HepG2 (cell line): Measurements from ENCODE around the gene PTK7. TPM values are rescaled to one million over a fixed set of nuclear protein-coding genes. Genes with fewer than 3 reads are reported as not detected.

Experiments used
- BCL6 ChIP-seq: IDR thresholded peaks from 2 replicates; pipeline ENCODE4 v1.6.1; 2016; ENCODE audit warnings: missing genetic modification reagents, missing compliant biosample characterization
- CCDC6 ChIP-seq: sonication (generic); formaldehyde crosslinking; IDR thresholded peaks from 2 replicates; pipeline ENCODE4 v1.8.1; 2022; ENCODE audit warnings: mild to moderate bottlenecking, missing genetic modification reagents, moderate library complexity
- CHCHD3 ChIP-seq: sonication (generic); formaldehyde crosslinking; IDR thresholded peaks from 2 replicates; pipeline ENCODE4 v1.8.0; 2022; ENCODE audit warnings: mild to moderate bottlenecking, missing genetic modification reagents, moderate library complexity
- CREB1 ChIP-seq, 2 experiments: fragments of 450-650 bp in 1 of 2; IDR thresholded peaks; 2 replicates each; pipeline ENCODE4 v1.6.1; 2016 to 2017; ENCODE audit warnings: control low read depth in 1 of 2, mild to moderate bottlenecking in 1 of 2, missing compliant biosample characterization in 1 of 2, missing genetic modification characterization in 1 of 2
- HES4 ChIP-seq: sonication (generic); formaldehyde crosslinking; IDR thresholded peaks from 2 replicates; pipeline ENCODE4 v1.9.0; 2021; ENCODE audit warnings: mild to moderate bottlenecking, missing genetic modification reagents, borderline replicate concordance
- NFIC ChIP-seq: IDR thresholded peaks from 2 replicates; pipeline ENCODE4 v1.6.1; 2012; ENCODE audit warnings: mild to moderate bottlenecking, low read length, inconsistent platforms
- NPAS2 ChIP-seq: sonication (generic); formaldehyde crosslinking; IDR thresholded peaks from 2 replicates; pipeline ENCODE4 v1.8.0; 2022; ENCODE audit warnings: mild to moderate bottlenecking, missing genetic modification reagents, borderline replicate concordance
- PITX1 ChIP-seq: sonication (generic); formaldehyde crosslinking; IDR thresholded peaks from 2 replicates; pipeline ENCODE4 v1.5.1; 2020; ENCODE audit warnings: mild to moderate bottlenecking, missing genetic modification reagents
- RORA ChIP-seq: sonication (generic); formaldehyde crosslinking; IDR thresholded peaks from 2 replicates; pipeline ENCODE4 v1.5.0; 2020; ENCODE audit warnings: mild to moderate bottlenecking, missing genetic modification reagents, moderate library complexity
- SNAPC4 ChIP-seq: sonication (generic); formaldehyde crosslinking; IDR thresholded peaks from 2 replicates; pipeline ENCODE4 v1.4.0; 2020; ENCODE audit warnings: mild to moderate bottlenecking, missing genetic modification reagents
- SP2 ChIP-seq: sonication (generic); formaldehyde crosslinking; IDR thresholded peaks from 2 replicates; pipeline ENCODE4 v1.5.1; 2020; ENCODE audit warnings: mild to moderate bottlenecking, missing genetic modification reagents
- SRF ChIP-seq: IDR thresholded peaks from 2 replicates; pipeline ENCODE4 v1.6.1; 2011; ENCODE audit warnings: mild to moderate bottlenecking, low read depth, low read length, moderate library complexity
- TARDBP ChIP-seq: sonication (generic); formaldehyde crosslinking; IDR thresholded peaks from 2 replicates; pipeline ENCODE4 v1.8.0; 2022; ENCODE audit warnings: mild to moderate bottlenecking, missing genetic modification reagents
- TSC22D2 ChIP-seq: sonication (generic); formaldehyde crosslinking; IDR thresholded peaks from 2 replicates; pipeline ENCODE4 v1.5.1; 2020; ENCODE audit warnings: missing genetic modification reagents, mild to moderate bottlenecking, borderline replicate concordance
- ZBTB4 ChIP-seq: sonication (generic); formaldehyde crosslinking; IDR thresholded peaks from 2 replicates; pipeline ENCODE4 v1.4.0; 2020; ENCODE audit warnings: missing genetic modification reagents, mild to moderate bottlenecking, borderline replicate concordance
- ZNF629 ChIP-seq: sonication (generic); formaldehyde crosslinking; conservative IDR thresholded peaks from 2 replicates; pipeline ENCODE4 v1.5.0; 2020; ENCODE audit warnings: missing genetic modification reagents
- ZNF775 ChIP-seq: sonication (generic); formaldehyde crosslinking; IDR thresholded peaks from 2 replicates; pipeline ENCODE4 v1.4.0; 2020; ENCODE audit warnings: missing genetic modification reagents, mild to moderate bottlenecking, moderate library complexity, borderline replicate concordance
- polyA plus RNA-seq, 8 experiments: library from polyadenylated mRNA; depleted of rRNA in 3 of 8; stranded (reverse) in 7 of 8; unstranded in 1 of 8; fragments of >200 nt; fragmentation: Illumina TruSeq in 4 of 8; extraction: Trizol in 4 of 8; gene quantifications; 2 replicates each; pipeline versions ENCODE4 v1.2.1 to v1.2.3, GENCODE V29; 2011 to 2016; ENCODE audit warnings: low read depth in 4 of 8, missing spikeins in 1 of 8, mixed read lengths in 1 of 8; ENCODE audit not compliant: insufficient read depth in 1 of 8
- total RNA-seq, 5 experiments: library from RNA; depleted of rRNA; stranded (reverse); fragments of >200 nt; fragmentation: Illumina TruSeq; extraction: Trizol; gene quantifications; 2 replicates each; pipeline ENCODE4 v1.2.3, GENCODE V29; 2016; ENCODE audit warnings: low read depth in 1 of 5
- TF ChIP-seq, protein P1 (sequence below): sonication (generic); formaldehyde crosslinking; IDR thresholded peaks from 2 replicates; pipeline ENCODE4 v1.8.0; 2022; ENCODE audit warnings: mild to moderate bottlenecking, missing genetic modification reagents, moderate library complexity

Gene PTK7
- total and polyA plus RNA-seq, 2 of the 13 experiments (the other 11 are each of a cell fraction or from before 2014, with no cell fraction given) = 98.5 to 99.8 TPM

GRCh38 chr6:43059168-43060033 is 16.7 kb upstream of the PTK7 start, which contains the start of the genes KLC4 and MRPL2 (continued):
- TF ChIP-seq SNAPC4 (CRISPR knock-in tag) (peak; percentile 66; the same call in 1 of the 2 replicates), PITX1 (CRISPR knock-in tag) (peak; percentile 48; the same call in 1 of the 2 replicates), SP2 (peak; percentile 89), SRF (peak; percentile 80), NFIC (0 out of 2 replicates have a peak, but pooled peaks have one; percentile 18), ZNF629 (CRISPR knock-in tag) (no peak), HES4 (CRISPR knock-in tag) (0 out of 2 replicates have a peak, but pooled peaks have one; percentile 57), BCL6 (CRISPR knock-in tag) (peak; percentile 46; the same call in 1 of the 2 replicates), RORA (CRISPR knock-in tag) (no peak), CREB1 (IDR thresholded peaks at IDR 0.05) (peak; percentile 98), CREB1 (CRISPR knock-in tag; IDR thresholded peaks at IDR 0.05) (peak; percentile 100), ZBTB4 (no peak), NPAS2 (CRISPR knock-in tag) (no peak), TARDBP (CRISPR knock-in tag) (peak; percentile 51; the same call in 1 of the 2 replicates), TSC22D2 (CRISPR knock-in tag) (0 out of 2 replicates have a peak, but pooled peaks have one; percentile 34), CCDC6 (peak; percentile 72; the same call in 1 of the 2 replicates), ZNF775 (peak; percentile 64; the same call in 1 of the 2 replicates), CHCHD3 (no peak)
- TF ChIP-seq, protein P1, sequence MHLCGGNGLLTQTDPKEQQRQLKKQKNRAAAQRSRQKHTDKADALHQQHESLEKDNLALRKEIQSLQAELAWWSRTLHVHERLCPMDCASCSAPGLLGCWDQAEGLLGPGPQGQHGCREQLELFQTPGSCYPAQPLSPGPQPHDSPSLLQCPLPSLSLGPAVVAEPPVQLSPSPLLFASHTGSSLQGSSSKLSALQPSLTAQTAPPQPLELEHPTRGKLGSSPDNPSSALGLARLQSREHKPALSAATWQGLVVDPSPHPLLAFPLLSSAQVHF (CRISPR knock-in tag) = no peak
